Retinal pigment epithelial cell (primary cell): ENCODE data around the gene TRAPPC3.

Source experiments
- DNase-seq: peaks from one replicate; pipeline ENCODE4 v3.0.0-alpha.2; 2010; ENCODE audit warnings: low read depth
- H3K4me3 ChIP-seq: 2 replicates; pipeline ENCODE4 v1.5.1; 2011; ENCODE audit warnings: mild to moderate bottlenecking, low read length, control low read depth, moderate library complexity
- CTCF ChIP-seq: conservative IDR thresholded peaks from 2 replicates; pipeline ENCODE4 v1.5.1; 2011; ENCODE audit warnings: low read depth, low read length, control low read depth, inconsistent platforms

TRAPPC3 gene

GRCh38 chr1:36154765-36155407 lies 5.6 kb upstream of the TRAPPC3 start:
- no peak for TF ChIP-seq CTCF
- peak overlapping the region; percentile 73 for H3K4me3 ChIP-seq
- no peak for DNase-seq

GRCh38 chr1:36154335-36154734 lies 5.0 kb upstream of the TRAPPC3 start:
- no peak overlapping the region for H3K4me3 ChIP-seq

GRCh38 chr1:36153476-36153875 lies 4.2 kb upstream of the TRAPPC3 start:
- H3K4me3 ChIP-seq = no peak overlapping the region
- DNase-seq = no peak
- no peak for TF ChIP-seq CTCF

More at GRCh38 chr1:36154335-36154734, 5.0 kb upstream of the TRAPPC3 start:
- TF ChIP-seq CTCF = no peak
- DNase-seq = no peak

GRCh38 chr1:36151845-36152203 lies 2.5 kb upstream of the TRAPPC3 start:
- H3K4me3 ChIP-seq = no peak overlapping the region
- DNase-seq = no peak

GRCh38 chr1:36151134-36151844 lies 2.0 kb upstream of the TRAPPC3 start:
- DNase-seq = no peak

More at GRCh38 chr1:36151845-36152203, 2.5 kb upstream of the TRAPPC3 start:
- TF ChIP-seq CTCF = no peak

GRCh38 chr1:36150296-36151133 lies 1.2 kb upstream of the TRAPPC3 start:
- H3K4me3 ChIP-seq = peak overlapping the region; percentile 9
- no peak for TF ChIP-seq CTCF
- peak; percentile 81 for DNase-seq

More at GRCh38 chr1:36151134-36151844, 2.0 kb upstream of the TRAPPC3 start:
- peak overlapping the region; percentile 9 for H3K4me3 ChIP-seq
- no peak for TF ChIP-seq CTCF
